Breast epithelium (tissue), 4 donors: ENCODE measurements around the gene DDX10. TPM values are rescaled to one million over a fixed set of nuclear protein-coding genes. Genes with fewer than 3 reads are reported as not detected.

ENCODE experiments used
- DNase-seq, 2 donors: peaks; one replicate each; pipeline ENCODE4 v3.0.0-alpha.2; 2019; ENCODE audit warnings: low spot score in 2 of 2
- H3K27ac ChIP-seq, 2 donors: fragments of 200-600 bp; sonication (generic) in 1 of 2; one replicate each; pipeline ENCODE4 v1.5.1; 2016 to 2019; ENCODE audit warnings: mild to moderate bottlenecking in 1 of 2
- H3K27me3 ChIP-seq, 2 donors: fragments of 200-600 bp; sonication (generic) in 1 of 2; one replicate each; pipeline versions ENCODE4 v1.5.1 to v1.6.0; 2017 to 2019; ENCODE audit warnings: control low read depth in 1 of 2, mild to moderate bottlenecking in 1 of 2
- H3K36me3 ChIP-seq: fragments of 200-600 bp; one replicate; pipeline ENCODE4 v1.5.1; 2019
- H3K4me1 ChIP-seq, 2 donors: fragments of 200-600 bp; sonication (generic); one replicate each; pipeline ENCODE4 v1.5.1; 2016 to 2019; ENCODE audit warnings: control low read depth in 1 of 2
- H3K4me3 ChIP-seq, 3 donors: fragments of 200-600 bp; sonication (generic); 1 replicate in 2 of 3; 2 replicates in 1 of 3; pipeline ENCODE4 v1.5.1; 2016 to 2019; ENCODE audit warnings: mild to moderate bottlenecking in 3 of 3, moderate library complexity in 2 of 3
- H3K9me3 ChIP-seq, 2 donors: fragments of 200-600 bp; sonication (generic) in 1 of 2; one replicate each; pipeline ENCODE4 v1.5.1; 2016 to 2019; ENCODE audit warnings: control low read depth in 1 of 2
- CTCF ChIP-seq, 3 donors: fragments of 450-650 bp; IDR thresholded peaks; one replicate each; pipeline ENCODE4 v1.5.1; 2016 to 2017; ENCODE audit warnings: antibody characterized with exemption in 3 of 3, mild to moderate bottlenecking in 3 of 3, moderate library complexity in 3 of 3
- POLR2A ChIP-seq: fragments of 450-650 bp; IDR thresholded peaks from one replicate; pipeline ENCODE4 v1.6.1; 2016; ENCODE audit warnings: antibody characterized with exemption, mild to moderate bottlenecking, moderate library complexity
- POLR2AphosphoS5 ChIP-seq, 3 donors: sonication (generic); formaldehyde crosslinking; IDR thresholded peaks; one replicate each; pipeline ENCODE4 v1.6.1; 2017; ENCODE audit warnings: antibody characterized with exemption in 3 of 3
- intact Hi-C: fragments of 100-400 bp; cut with DNase I; formaldehyde crosslinking; loops from one replicate; pipeline ENCODE4 v1.15.1; 2023; ENCODE audit warnings: low total_unique reads
- total RNA-seq, 3 donors: library from RNA; depleted of rRNA; stranded (reverse); fragments of >200 nt; gene quantifications; one replicate each; pipeline ENCODE4 v1.1.0, GENCODE V29; 2016

Gene DDX10
- total RNA-seq, 3 donors from 2014 or later, result 17.3 to 41.9 (median 29.5) TPM

GRCh38 chr11:108624196-108624925, 40.5 kb upstream of the DDX10 start:
- H3K4me3 ChIP-seq, result no peak overlapping the region
- H3K9me3 ChIP-seq, result peaks cover 8 to 9% of the 10 kb centered on the region in 2 donors
- no peaks in the 10 kb centered on the region for H3K4me1 ChIP-seq
- intact Hi-C loops, result no loop called here
- H3K36me3 ChIP-seq, result no peaks in the 10 kb centered on the region
- H3K27ac ChIP-seq, result no peak overlapping the region
- no peaks in the 10 kb centered on the region for H3K27me3 ChIP-seq
- no peak for DNase-seq
- no peak for TF ChIP-seq CTCF (IDR thresholded peaks at IDR 0.05)

- Histone ChIP-seq H3K27ac (no peak overlapping the region), H3K27me3 (no peaks in the 10 kb centered on the region), H3K36me3 (no peaks in the 10 kb centered on the region), H3K4me1 (no peaks in the 10 kb centered on the region), H3K9me3 (peaks cover 9% of the 10 kb centered on the region in 2 donors), H3K4me3 (no peak overlapping the region)
- DNase-seq, result no peak
- intact Hi-C loops, result no loop called here
- TF ChIP-seq CTCF (IDR thresholded peaks at IDR 0.05) (no peak), POLR2A (no peak), POLR2AphosphoS5 (IDR thresholded peaks at IDR 0.05) (no peak)
Measured at GRCh38 chr11:108628326-108628725, 36.5 kb upstream of the DDX10 start.

GRCh38 chr11:108628812-108629211, 36.1 kb upstream of the DDX10 start:
- no peak for DNase-seq
- Histone ChIP-seq H3K27ac (no peak overlapping the region), H3K4me1 (no peaks in the 10 kb centered on the region), H3K36me3 (no peaks in the 10 kb centered on the region), H3K9me3 (peaks cover 9% of the 10 kb centered on the region in 2 donors), H3K4me3 (no peak overlapping the region), H3K27me3 (no peaks in the 10 kb centered on the region)
- no peak for TF ChIP-seq POLR2A
- no peak for TF ChIP-seq CTCF (IDR thresholded peaks at IDR 0.05)
- intact Hi-C loops, result no loop called here

GRCh38 chr11:108629274-108629673, 35.6 kb upstream of the DDX10 start:
- Histone ChIP-seq H3K27ac (no peak overlapping the region), H3K4me3 (no peak overlapping the region), H3K27me3 (no peaks in the 10 kb centered on the region), H3K9me3 (peaks cover 9% of the 10 kb centered on the region in 2 donors), H3K36me3 (no peaks in the 10 kb centered on the region), H3K4me1 (no peaks in the 10 kb centered on the region)
- DNase-seq, result no peak
- TF ChIP-seq CTCF (IDR thresholded peaks at IDR 0.05) (no peak), POLR2A (no peak), POLR2AphosphoS5 (IDR thresholded peaks at IDR 0.05) (no peak)
- intact Hi-C loops, result no loop called here

- no peak overlapping the region for H3K27ac ChIP-seq
- H3K4me1 ChIP-seq, result no peaks in the 10 kb centered on the region
- H3K4me3 ChIP-seq, result no peak overlapping the region
- peaks cover 9% of the 10 kb centered on the region in 2 donors for H3K9me3 ChIP-seq
- no peaks in the 10 kb centered on the region for H3K27me3 ChIP-seq
- TF ChIP-seq CTCF (IDR thresholded peaks at IDR 0.05) (no peak), POLR2A (no peak), POLR2AphosphoS5 (IDR thresholded peaks at IDR 0.05) (no peak)
- H3K36me3 ChIP-seq, result no peaks in the 10 kb centered on the region
- no peak for DNase-seq
- intact Hi-C loops, result no loop called here
Measured at GRCh38 chr11:108632041-108632704, 32.7 kb upstream of the DDX10 start.
